Fibroblast of lung (primary cell): ENCODE results near the gene DNHD1. TPM values are rescaled to one million over a fixed set of nuclear protein-coding genes. Genes with fewer than 3 reads are reported as not detected.

Experiments used
- DNase-seq, 2 donors: peaks; one replicate each; pipeline versions ENCODE4 v3.0.0 to v3.0.0-alpha.2; 2010; ENCODE audit warnings: low read depth in 2 of 2
- H2AFZ ChIP-seq: 2 replicates; pipeline ENCODE4 v1.5.1; 2012; ENCODE audit warnings: low read length, control low read depth, inconsistent platforms
- H3K27ac ChIP-seq: 2 replicates; pipeline ENCODE4 v1.5.1; 2011; ENCODE audit warnings: low read length, control low read depth; ENCODE audit not compliant: insufficient read depth
- H3K27me3 ChIP-seq: 2 replicates; pipeline ENCODE4 v1.5.1; 2011; ENCODE audit warnings: mild to moderate bottlenecking, low read length; ENCODE audit not compliant: control insufficient read depth, insufficient read depth
- H3K36me3 ChIP-seq: 2 replicates; pipeline ENCODE4 v1.5.1; 2011; ENCODE audit warnings: low read length; ENCODE audit not compliant: control insufficient read depth, insufficient read depth
- H3K4me1 ChIP-seq: 2 replicates; pipeline ENCODE4 v1.5.1; 2011; ENCODE audit warnings: low read length; ENCODE audit not compliant: control insufficient read depth, insufficient read depth; ENCODE audit errors: extremely low read depth
- H3K4me2 ChIP-seq: 2 replicates; pipeline ENCODE4 v1.5.1; 2011; ENCODE audit warnings: low read length, control low read depth; ENCODE audit not compliant: insufficient read depth; ENCODE audit errors: extremely low read depth
- H3K4me3 ChIP-seq, 4 experiments: fragments of 200-600 bp in 1 of 4; sonication (generic) in 1 of 4; replicated peaks in 1 of 4; 2 replicates each; pipeline ENCODE4 v1.5.1; 2011 to 2016; ENCODE audit warnings: low read length in 4 of 4, low read depth in 3 of 4, mild to moderate bottlenecking in 3 of 4, control low read depth in 2 of 4, inconsistent platforms in 1 of 4, mixed read lengths in 1 of 4; ENCODE audit not compliant: insufficient read depth in 1 of 4; ENCODE audit errors: control extremely low read depth in 1 of 4
- H3K79me2 ChIP-seq: 2 replicates; pipeline ENCODE4 v1.5.1; 2012; ENCODE audit warnings: mild to moderate bottlenecking, low read length, inconsistent platforms; ENCODE audit not compliant: control insufficient read depth, insufficient read depth
- H3K9ac ChIP-seq: 2 replicates; pipeline ENCODE4 v1.5.1; 2011; ENCODE audit warnings: mild to moderate bottlenecking, low read length, control low read depth; ENCODE audit not compliant: insufficient read depth
- H3K9me3 ChIP-seq: 2 replicates; pipeline ENCODE4 v1.5.1; 2012; ENCODE audit warnings: low read depth, low read length; ENCODE audit not compliant: control insufficient read depth, insufficient read depth
- H4K20me1 ChIP-seq: 2 replicates; pipeline ENCODE4 v1.5.1; 2011; ENCODE audit warnings: low read length; ENCODE audit not compliant: control insufficient read depth, insufficient read depth; ENCODE audit errors: extremely low read depth
- CTCF ChIP-seq, 2 donors: IDR thresholded peaks in 1 of 2; conservative IDR thresholded peaks in 1 of 2; 1 replicate in 1 of 2; 2 replicates in 1 of 2; pipeline ENCODE4 v1.5.1; 2011 to 2012; ENCODE audit warnings: low read length in 2 of 2, control low read depth in 1 of 2, inconsistent platforms in 1 of 2, low read depth in 1 of 2, mild to moderate bottlenecking in 1 of 2
- EZH2 ChIP-seq: IDR thresholded peaks from 2 replicates; pipeline ENCODE4 v1.5.1; 2012; ENCODE audit warnings: low read length, control low read depth, mild to moderate bottlenecking; ENCODE audit errors: missing control alignments
- polyA plus RNA-seq, 2 donors: library from polyadenylated mRNA; depleted of rRNA in 1 of 2; stranded (reverse) in 1 of 2; unstranded in 1 of 2; fragments of >200 nt; gene quantifications; 2 replicates each; pipeline ENCODE4 v1.2.1, GENCODE V29; 2011 to 2012; ENCODE audit warnings: missing spikeins in 1 of 2
- total RNA-seq: library from RNA; depleted of rRNA; stranded (reverse); fragments of >200 nt; gene quantifications from 2 replicates; pipeline ENCODE4 v1.2.1, GENCODE V29; 2014

DNHD1 gene
- total and polyA plus RNA-seq, 2 donors (not counting 1 experiment from before 2014, with no cell fraction given): 2.2 to 14.7 TPM

GRCh38 chr11:6480299-6480914 is 16.7 kb upstream of the DNHD1 start:
- peak overlapping the region; percentile 71 to 89 (median 86) for H3K4me3 ChIP-seq
- H2AFZ ChIP-seq: no peak overlapping the region
- H3K9ac ChIP-seq: peak overlapping the region; percentile 94
- H3K79me2 ChIP-seq: peaks cover 44% of the 10 kb centered on the region
- peaks cover 19% of the 10 kb centered on the region for H3K36me3 ChIP-seq
- no peak for TF ChIP-seq CTCF (conservative IDR thresholded peaks at IDR 0.05 in 1 of 2, IDR thresholded peaks at IDR 0.05 in 1 of 2; ENCODE audit: low read depth in 1 of 2, low read length in 2 of 2)
- no peak for TF ChIP-seq EZH2
- H4K20me1 ChIP-seq: no peaks in the 10 kb centered on the region
- no peaks in the 10 kb centered on the region for H3K27me3 ChIP-seq
- H3K27ac ChIP-seq: peak overlapping the region; percentile 99
- DNase-seq: no peak
- peaks cover 14% of the 10 kb centered on the region for H3K4me1 ChIP-seq
- H3K9me3 ChIP-seq: no peaks in the 10 kb centered on the region
- H3K4me2 ChIP-seq: peak overlapping the region; percentile 76

GRCh38 chr11:6481012-6481923 is 15.8 kb upstream of the DNHD1 start, which contains the start of the genes ARFIP2 and TIMM10B:
Gene ARFIP2 (minus strand): TSS chr11:6481331. CDS start chr11:6480421, 910 bp downstream.
Gene TIMM10B (plus strand): TSS chr11:6481501. CDS start chr11:6481517, 16 bp downstream.
- peak within 1 kb of the TSS; percentile 54 for H2AFZ ChIP-seq
- H3K79me2 ChIP-seq: peaks cover 44% of the 10 kb centered on the region
- peak within 1 kb of the TSS; percentile 94 for H3K9ac ChIP-seq
- peaks cover 20% of the 10 kb centered on the region for H3K36me3 ChIP-seq
- H3K9me3 ChIP-seq: no peaks in the 10 kb centered on the region
- peaks cover 14% of the 10 kb centered on the region for H3K4me1 ChIP-seq
- peak within 1 kb of the TSS; percentile 98 for H3K4me2 ChIP-seq
- H3K27ac ChIP-seq: peak within 1 kb of the TSS; percentile 99
- TF ChIP-seq EZH2: no peak
- TF ChIP-seq CTCF (conservative IDR thresholded peaks at IDR 0.05 in 1 of 2, IDR thresholded peaks at IDR 0.05 in 1 of 2; ENCODE audit: low read depth in 1 of 2, low read length in 2 of 2): no peak
- no peaks in the 10 kb centered on the region for H4K20me1 ChIP-seq
- no peaks in the 10 kb centered on the region for H3K27me3 ChIP-seq
- DNase-seq: peak; percentile 98
- peak within 1 kb of the TSS; percentile 71 to 89 (median 86) for H3K4me3 ChIP-seq

- Histone ChIP-seq H3K79me2 (peaks cover 44% of the 10 kb centered on the region), H3K9ac (peak overlapping the region; percentile 94), H4K20me1 (no peaks in the 10 kb centered on the region), H3K27ac (peak overlapping the region; percentile 99), H3K4me1 (peaks cover 14% of the 10 kb centered on the region), H3K4me3 (peak overlapping the region; percentile 71 to 89 (median 86)), H3K36me3 (peaks cover 20% of the 10 kb centered on the region), H3K9me3 (no peaks in the 10 kb centered on the region), H3K27me3 (no peaks in the 10 kb centered on the region), H2AFZ (peak overlapping the region; percentile 54), H3K4me2 (peak overlapping the region; percentile 98)
- no peak for TF ChIP-seq EZH2
- no peak for TF ChIP-seq CTCF (conservative IDR thresholded peaks at IDR 0.05 in 1 of 2, IDR thresholded peaks at IDR 0.05 in 1 of 2; ENCODE audit: low read depth in 1 of 2, low read length in 2 of 2)
- DNase-seq: no peak
Observed at GRCh38 chr11:6481924-6482275, 15.2 kb upstream of the DNHD1 start.
